Testis (tissue), 3 donors: ENCODE measurements around the gene LARP1B. TPM values are rescaled to one million over a fixed set of nuclear protein-coding genes. Genes with fewer than 3 reads are reported as not detected.
"Not testable (repeated sequence)": the region's sequence is repeated elsewhere in the genome, so short reads cannot be mapped to it uniquely, and the experiment has no call there.

Source experiments
- DNase-seq: peaks from one replicate; pipeline ENCODE4 v3.0.0-alpha.2; 2019
- H3K27ac ChIP-seq, 2 donors: fragments of 200-600 bp; sonication (generic); one replicate each; pipeline ENCODE4 v1.5.1; 2019
- H3K27me3 ChIP-seq: fragments of 200-600 bp; sonication (generic); one replicate; pipeline ENCODE4 v1.5.1; 2019
- H3K36me3 ChIP-seq: fragments of 200-600 bp; sonication (generic); one replicate; pipeline ENCODE4 v1.5.1; 2017; ENCODE audit warnings: low read depth; ENCODE audit errors: missing control alignments
- H3K4me1 ChIP-seq: fragments of 200-600 bp; sonication (generic); one replicate; pipeline ENCODE4 v1.5.1; 2019
- H3K4me3 ChIP-seq, 2 donors: fragments of 200-600 bp; sonication (generic); one replicate each; pipeline ENCODE4 v1.5.1; 2017 to 2019
- H3K9me3 ChIP-seq: fragments of 200-600 bp; sonication (generic); one replicate; pipeline ENCODE4 v1.5.1; 2017
- POLR2A ChIP-seq: fragments of 450-650 bp; IDR thresholded peaks from one replicate; pipeline ENCODE4 v1.6.1; 2017; ENCODE audit warnings: antibody characterized with exemption, mild to moderate bottlenecking, moderate library complexity
- WGBS, 2 donors: methylation state at CpG; one replicate each; pipeline ENCODE4 v1.1.5; 2018; 5-methylcytosine and 5-hydroxymethylcytosine counted together
- intact Hi-C: fragments of 100-400 bp; cut with DNase I; formaldehyde crosslinking; loops from one replicate; pipeline ENCODE4 v1.15.1; 2023; ENCODE audit warnings: low total_unique reads
- polyA plus RNA-seq: library from polyadenylated mRNA; stranded (reverse); fragments of 350-450 nt; fragmentation: Illumina TruSeq; extraction: RNeasy Lipid Tissue Mini Kit (QIAGEN cat#74804); gene quantifications from one replicate; pipeline ENCODE4 v1.2.3, GENCODE V29; 2014; ENCODE audit warnings: low read depth, low replicate concordance; ENCODE audit not compliant: insufficient read depth
- total RNA-seq, 2 donors: library from RNA; depleted of rRNA; stranded (reverse); fragments of >200 nt; gene quantifications; one replicate each; pipeline ENCODE4 v1.2.3, GENCODE V29; 2016
- TF ChIP-seq, protein P1 (sequence below), 3 experiments: fragments of 450-650 bp in 2 of 3; fragments of 200-600 bp in 1 of 3; sonication (generic) in 1 of 3; IDR thresholded peaks; one replicate each; pipeline ENCODE4 v1.5.1; 2016 to 2019; ENCODE audit warnings: antibody characterized with exemption in 3 of 3, mild to moderate bottlenecking in 2 of 3, moderate library complexity in 1 of 3

The LARP1B gene
- total and polyA plus RNA-seq, 3 donors from 2014 or later, result 54.5 to 97.5 (median 86.1) TPM

DNA sequence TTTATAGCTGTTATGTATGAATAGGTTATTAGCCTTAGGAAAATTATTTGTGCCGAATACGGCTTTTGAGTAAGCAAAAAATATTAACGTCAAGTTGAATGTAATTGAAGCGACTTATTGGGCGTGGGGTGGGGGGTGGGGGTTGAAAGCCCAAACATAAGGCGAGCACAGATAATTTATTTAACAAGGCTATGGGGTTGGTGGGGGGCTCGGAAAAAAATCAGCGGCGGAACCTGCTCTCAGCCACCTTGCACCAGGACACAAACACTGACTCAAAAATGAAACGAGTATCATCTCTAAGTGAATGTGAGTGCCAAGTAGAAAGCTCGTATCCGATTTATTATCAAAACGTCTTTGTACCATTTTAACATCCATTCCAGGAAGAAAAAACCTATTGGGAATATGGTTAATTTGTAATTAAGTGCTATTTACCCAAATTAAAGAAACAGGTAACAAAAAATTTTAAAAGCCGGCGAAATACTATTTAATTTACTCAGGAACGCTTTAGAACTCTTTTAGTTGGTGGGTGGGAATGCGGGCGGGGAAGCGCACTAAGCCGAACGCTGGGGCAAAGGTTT lies 902 bp upstream of the LARP1B start:
- intact Hi-C loops, result no loop called here
- H3K4me1 ChIP-seq, result peaks cover 5% of the 10 kb centered on the region
- H3K4me3 ChIP-seq, result peak overlapping the region; percentile 80 to 86
- no peaks in the 10 kb centered on the region for H3K36me3 ChIP-seq
- no peaks in the 10 kb centered on the region for H3K27me3 ChIP-seq
- no peaks in the 10 kb centered on the region for H3K9me3 ChIP-seq
- 13 to 17% methylated on average over 21 of the region's 21 CpGs for WGBS, 2 donors
- peak overlapping the region; percentile 97 to 98 for H3K27ac ChIP-seq
- no peak for DNase-seq
- TF ChIP-seq POLR2A, result no peak

DNA sequence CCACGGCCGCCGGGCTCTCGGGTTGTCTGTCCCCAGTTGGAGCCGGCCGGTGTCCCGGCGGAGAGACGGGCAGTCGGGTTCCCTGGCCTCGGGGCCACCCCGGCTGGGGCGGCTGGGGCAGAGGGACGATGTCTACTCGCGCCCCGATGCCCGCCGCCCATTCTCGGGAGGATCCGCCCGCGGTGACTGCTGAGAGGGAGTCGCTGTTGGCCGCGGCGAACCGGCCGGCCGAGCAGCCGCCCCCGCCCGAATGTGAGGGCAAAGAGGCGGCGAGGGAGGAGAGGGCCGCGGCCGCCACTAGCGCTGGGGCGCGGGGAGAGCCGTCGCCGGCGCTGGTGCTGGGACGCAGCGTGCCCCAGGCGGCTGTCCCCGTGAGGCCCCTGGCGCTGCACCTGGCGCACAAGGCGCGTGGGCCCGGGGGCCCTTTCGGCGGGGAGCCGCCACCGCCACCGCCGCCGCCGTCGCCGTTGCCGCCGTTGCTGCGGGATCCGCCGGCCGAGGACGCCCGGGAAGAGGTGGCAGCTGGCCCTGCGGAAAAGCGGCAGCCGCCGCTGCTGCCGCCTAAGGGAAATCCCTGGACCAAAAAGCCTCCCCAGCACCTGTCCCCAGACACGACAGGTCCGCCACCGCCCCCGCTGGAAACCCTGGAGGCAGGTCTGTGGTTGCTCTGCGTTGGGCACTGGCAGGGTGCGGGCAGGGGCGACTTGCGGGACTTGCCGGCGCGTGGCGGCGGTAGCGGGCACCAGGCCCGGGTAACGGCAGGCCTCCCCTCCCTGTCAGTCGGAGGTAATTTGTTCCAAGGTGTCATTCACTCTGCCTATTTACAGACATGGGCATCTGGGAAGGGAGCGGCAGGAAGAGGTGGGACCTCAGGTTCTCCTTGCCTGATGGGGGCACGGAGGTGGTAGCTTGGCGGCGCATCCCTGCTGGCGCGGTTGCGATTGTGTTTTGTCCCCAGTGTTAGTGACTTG lies 739 bp downstream of the LARP1B start:
- H3K4me1 ChIP-seq, result peaks cover 5% of the 10 kb centered on the region
- no peaks in the 10 kb centered on the region for H3K36me3 ChIP-seq
- H3K27me3 ChIP-seq, result no peaks in the 10 kb centered on the region
- H3K4me3 ChIP-seq, result peak overlapping the region; percentile 80 to 86
- DNase-seq, result peak; percentile 63
- no peak for TF ChIP-seq POLR2A
- TF ChIP-seq, protein P1, sequence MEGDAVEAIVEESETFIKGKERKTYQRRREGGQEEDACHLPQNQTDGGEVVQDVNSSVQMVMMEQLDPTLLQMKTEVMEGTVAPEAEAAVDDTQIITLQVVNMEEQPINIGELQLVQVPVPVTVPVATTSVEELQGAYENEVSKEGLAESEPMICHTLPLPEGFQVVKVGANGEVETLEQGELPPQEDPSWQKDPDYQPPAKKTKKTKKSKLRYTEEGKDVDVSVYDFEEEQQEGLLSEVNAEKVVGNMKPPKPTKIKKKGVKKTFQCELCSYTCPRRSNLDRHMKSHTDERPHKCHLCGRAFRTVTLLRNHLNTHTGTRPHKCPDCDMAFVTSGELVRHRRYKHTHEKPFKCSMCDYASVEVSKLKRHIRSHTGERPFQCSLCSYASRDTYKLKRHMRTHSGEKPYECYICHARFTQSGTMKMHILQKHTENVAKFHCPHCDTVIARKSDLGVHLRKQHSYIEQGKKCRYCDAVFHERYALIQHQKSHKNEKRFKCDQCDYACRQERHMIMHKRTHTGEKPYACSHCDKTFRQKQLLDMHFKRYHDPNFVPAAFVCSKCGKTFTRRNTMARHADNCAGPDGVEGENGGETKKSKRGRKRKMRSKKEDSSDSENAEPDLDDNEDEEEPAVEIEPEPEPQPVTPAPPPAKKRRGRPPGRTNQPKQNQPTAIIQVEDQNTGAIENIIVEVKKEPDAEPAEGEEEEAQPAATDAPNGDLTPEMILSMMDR (IDR thresholded peaks at IDR 0.05), result no peak
- 0 to 1% methylated on average over 19 to 72 of the region's 101 CpGs for WGBS, 2 donors
- intact Hi-C loops, result no loop called here
- H3K27ac ChIP-seq, result peak overlapping the region; percentile 97 to 98
- H3K9me3 ChIP-seq, result no peaks in the 10 kb centered on the region

DNA sequence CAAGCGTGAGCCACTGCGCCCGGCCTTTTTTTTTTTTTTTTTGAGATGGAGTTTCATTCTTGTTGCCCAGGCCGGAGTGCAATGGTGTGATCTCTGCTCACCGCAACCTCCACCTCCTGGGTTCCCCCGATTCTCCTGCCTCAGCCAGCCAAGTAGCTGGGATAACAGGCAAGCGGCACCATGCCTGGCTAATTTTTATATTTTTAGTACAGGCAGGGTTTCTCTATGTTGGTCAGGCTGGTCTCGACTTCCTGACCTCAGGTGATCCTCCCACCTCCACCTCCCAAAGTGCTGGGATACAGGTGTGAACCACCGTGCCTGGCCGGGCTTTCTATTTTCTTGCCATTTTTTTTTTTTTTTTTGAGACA lies 5.3 kb downstream of the LARP1B start:
- intact Hi-C loops, H3K27me3 ChIP-seq, H3K4me3 ChIP-seq, DNase-seq, H3K4me1 ChIP-seq, H3K36me3 ChIP-seq, H3K9me3 ChIP-seq, H3K27ac ChIP-seq: not testable (repeated sequence)
- WGBS, 2 donors, result 94 to 97% methylated on average over 10 of the region's 10 CpGs

DNA sequence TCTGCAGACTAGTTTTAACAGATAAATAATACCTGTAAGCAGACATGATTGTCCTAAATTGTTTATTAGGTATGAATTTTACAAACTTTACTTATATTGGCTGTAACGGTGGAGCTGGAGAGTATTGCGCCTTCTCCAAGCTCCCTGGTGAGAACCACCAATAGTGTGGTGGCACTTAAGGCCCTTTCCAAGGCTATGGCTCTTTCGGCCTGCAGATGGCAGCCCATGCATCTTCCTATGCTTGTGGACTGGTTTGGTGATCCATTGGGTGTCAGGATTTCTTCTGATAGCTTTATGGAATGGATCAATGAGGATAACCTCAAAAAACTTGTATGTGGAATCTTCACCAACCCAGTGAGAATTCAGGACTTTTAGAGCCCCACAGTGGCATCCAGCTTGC lies 7.8 kb downstream of the LARP1B start:
- H3K4me3 ChIP-seq, result no peak overlapping the region
- 86 to 93% methylated on average over 3 of the region's 3 CpGs for WGBS, 2 donors
- TF ChIP-seq, protein P1 (IDR thresholded peaks at IDR 0.05), result no peak
- TF ChIP-seq POLR2A, result no peak
- DNase-seq, result peak; percentile 31
- H3K27ac ChIP-seq, result no peak overlapping the region
- no peaks in the 10 kb centered on the region for H3K9me3 ChIP-seq
- intact Hi-C loops, result no loop called here
- H3K36me3 ChIP-seq, result no peaks in the 10 kb centered on the region
- no peaks in the 10 kb centered on the region for H3K27me3 ChIP-seq
- no peaks in the 10 kb centered on the region for H3K4me1 ChIP-seq

DNA sequence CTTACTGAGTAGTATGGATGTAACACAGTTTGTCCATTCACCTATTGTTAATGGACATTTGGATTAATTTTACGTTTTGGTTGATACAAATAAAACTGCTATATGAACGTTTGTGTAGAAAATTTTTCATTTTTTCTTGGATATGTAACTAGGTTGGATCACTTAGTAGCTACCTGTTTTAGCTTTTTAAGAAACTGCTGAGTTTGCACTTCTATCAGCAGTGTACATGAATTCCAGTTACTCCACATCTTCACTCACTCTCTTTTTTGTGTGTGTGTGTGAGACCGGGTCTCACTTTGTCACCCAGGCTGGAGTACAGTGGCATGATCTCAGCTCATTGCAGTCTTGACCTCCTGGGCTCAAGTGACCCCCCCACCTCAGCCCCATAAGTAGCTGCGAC lies 15.4 kb downstream of the LARP1B start:
- intact Hi-C loops, result no loop called here

DNA sequence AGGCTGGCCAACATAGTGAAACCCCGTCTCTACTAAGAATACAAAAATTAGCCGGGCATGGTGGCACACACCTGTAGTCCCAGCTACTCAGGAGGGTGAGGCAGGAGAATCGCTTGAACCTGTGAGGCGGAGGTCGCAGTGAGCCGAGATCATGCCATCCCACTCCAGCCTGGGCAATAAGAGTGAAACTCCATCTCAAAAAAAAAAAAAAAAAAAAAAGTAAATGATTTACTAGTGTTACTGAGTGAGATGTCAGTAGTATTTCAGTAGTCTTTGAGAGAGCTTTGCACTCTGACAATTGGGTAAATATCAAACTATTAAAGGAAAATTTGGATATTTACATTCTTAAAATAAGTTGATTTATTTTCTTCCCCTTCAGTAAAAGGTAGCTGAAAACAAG lies 34.2 kb downstream of the LARP1B start:
- H3K27me3 ChIP-seq, H3K4me3 ChIP-seq, H3K36me3 ChIP-seq, DNase-seq, intact Hi-C loops, H3K27ac ChIP-seq, H3K4me1 ChIP-seq, H3K9me3 ChIP-seq: not testable (repeated sequence)
- 98% methylated on average over 6 of the region's 6 CpGs for WGBS, 2 donors

More for the DNA sequence above, 15.4 kb downstream of the LARP1B start:
- WGBS, 2 donors, result 88 to 89% methylated on average over 4 of the region's 4 CpGs
- TF ChIP-seq, protein P1 (IDR thresholded peaks at IDR 0.05), result no peak
- TF ChIP-seq POLR2A, result no peak
- no peaks in the 10 kb centered on the region for H3K9me3 ChIP-seq
- H3K27ac ChIP-seq, result no peak overlapping the region
- H3K4me3 ChIP-seq, result no peak overlapping the region
- H3K36me3 ChIP-seq, result no peaks in the 10 kb centered on the region
- no peak for DNase-seq
- H3K4me1 ChIP-seq, result no peaks in the 10 kb centered on the region
- no peaks in the 10 kb centered on the region for H3K27me3 ChIP-seq
